DND-41 (cell line): ENCODE data around the gene G0S2.

Source experiments
- EZH2 ChIP-seq: IDR thresholded peaks from 3 replicates; pipeline ENCODE4 v1.6.1; 2012; ENCODE audit warnings: borderline replicate concordance, low read depth, mild to moderate bottlenecking, moderate library complexity, low read length, inconsistent platforms; ENCODE audit not compliant: severe bottlenecking
- TF ChIP-seq, protein P1 (sequence below): IDR thresholded peaks from 2 replicates; pipeline ENCODE4 v1.5.1; 2012; ENCODE audit warnings: borderline replicate concordance, low read length, moderate library complexity, mild to moderate bottlenecking; ENCODE audit not compliant: poor library complexity, severe bottlenecking; ENCODE audit errors: extremely low read depth

GRCh38 chr1:209648346-209648745 is 26.9 kb upstream of the G0S2 start:
- TF ChIP-seq, protein P1, sequence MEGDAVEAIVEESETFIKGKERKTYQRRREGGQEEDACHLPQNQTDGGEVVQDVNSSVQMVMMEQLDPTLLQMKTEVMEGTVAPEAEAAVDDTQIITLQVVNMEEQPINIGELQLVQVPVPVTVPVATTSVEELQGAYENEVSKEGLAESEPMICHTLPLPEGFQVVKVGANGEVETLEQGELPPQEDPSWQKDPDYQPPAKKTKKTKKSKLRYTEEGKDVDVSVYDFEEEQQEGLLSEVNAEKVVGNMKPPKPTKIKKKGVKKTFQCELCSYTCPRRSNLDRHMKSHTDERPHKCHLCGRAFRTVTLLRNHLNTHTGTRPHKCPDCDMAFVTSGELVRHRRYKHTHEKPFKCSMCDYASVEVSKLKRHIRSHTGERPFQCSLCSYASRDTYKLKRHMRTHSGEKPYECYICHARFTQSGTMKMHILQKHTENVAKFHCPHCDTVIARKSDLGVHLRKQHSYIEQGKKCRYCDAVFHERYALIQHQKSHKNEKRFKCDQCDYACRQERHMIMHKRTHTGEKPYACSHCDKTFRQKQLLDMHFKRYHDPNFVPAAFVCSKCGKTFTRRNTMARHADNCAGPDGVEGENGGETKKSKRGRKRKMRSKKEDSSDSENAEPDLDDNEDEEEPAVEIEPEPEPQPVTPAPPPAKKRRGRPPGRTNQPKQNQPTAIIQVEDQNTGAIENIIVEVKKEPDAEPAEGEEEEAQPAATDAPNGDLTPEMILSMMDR: no peak
- no peak for TF ChIP-seq EZH2
